ENCODE measurements around the gene ZNF554.
"Not testable (repeated sequence)": the region's sequence is repeated elsewhere in the genome, so short reads cannot be mapped to it uniquely, and the experiment has no call there.

The ZNF554 gene

DNA sequence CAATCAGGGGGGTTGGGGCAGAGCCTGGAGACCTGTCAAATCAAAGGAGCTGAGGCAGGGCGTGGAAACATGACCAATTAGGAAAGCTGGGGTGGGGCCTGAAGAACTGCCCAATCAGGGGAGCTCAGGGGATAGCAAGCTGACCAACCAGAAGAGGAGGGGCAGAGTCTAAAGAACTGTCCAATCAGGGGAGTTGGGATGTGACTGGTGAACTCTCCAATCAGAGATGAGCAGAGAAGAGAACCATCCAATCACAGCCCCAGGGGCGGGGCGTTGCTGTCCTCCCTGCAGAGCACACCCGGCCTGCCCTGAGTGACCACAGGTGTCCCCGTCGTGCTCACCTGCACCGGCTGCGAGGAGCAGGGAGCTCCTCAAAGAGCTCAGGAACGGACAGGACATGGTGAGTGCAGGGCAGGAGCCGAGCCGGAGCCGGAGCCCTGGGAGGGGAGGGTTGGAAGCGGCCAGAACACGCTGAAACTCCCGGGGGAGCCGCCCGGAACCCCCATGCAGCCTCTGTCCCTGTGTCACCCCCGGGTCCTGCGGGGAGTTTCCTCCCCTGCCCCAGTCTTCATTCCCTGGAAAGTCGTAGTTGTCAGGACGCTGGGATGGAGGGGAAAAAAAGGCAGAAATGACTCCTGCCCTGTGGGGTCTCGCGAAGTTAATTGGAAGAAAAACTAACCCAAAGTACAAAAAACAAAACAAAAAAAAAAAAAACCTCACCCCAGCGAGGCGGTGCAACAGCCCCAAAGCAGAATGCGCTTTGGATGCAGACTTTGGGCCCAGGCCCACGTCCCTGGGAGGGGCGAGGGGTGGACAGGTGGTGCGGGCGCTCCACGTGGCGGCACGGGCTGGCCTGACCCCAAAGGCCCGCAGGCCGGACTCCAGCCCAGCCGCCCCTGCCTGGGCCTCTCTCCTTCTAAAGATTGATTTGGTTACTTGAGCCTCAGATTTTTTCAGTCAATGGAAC is 47.6 kb downstream of the ZNF554 start, which contains the start of gene ZNF556:
TSS of gene ZNF556 (plus strand) at position 311 of the 967 bp plus-strand sequence. CDS start at position 398, 87 bp downstream.
- TF ChIP-seq CTCF (IDR thresholded peaks at IDR 0.05; ENCODE audit: low read depth, low read length), result no peak
- no peak for DNase-seq (ENCODE audit: extremely low read depth, low read depth)

DNA sequence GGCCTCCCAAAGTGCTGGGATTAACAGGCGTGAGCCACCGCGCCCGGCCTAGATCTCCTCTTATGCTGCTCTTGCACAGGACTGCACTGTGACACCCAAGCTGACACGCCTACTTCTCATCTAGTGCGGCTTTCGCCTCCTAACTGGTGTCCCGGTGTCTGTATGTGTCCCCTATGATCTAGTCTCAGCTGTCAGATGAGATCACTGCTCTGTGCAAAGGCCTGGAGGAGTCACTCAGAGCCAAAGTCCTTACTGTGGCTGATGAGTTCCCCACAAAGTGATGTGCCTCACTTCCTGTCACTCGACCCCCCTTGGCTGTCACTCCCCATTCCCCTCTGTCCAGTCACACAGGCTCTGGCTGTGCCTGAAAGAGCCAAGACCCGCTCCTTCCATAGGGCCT is 50.0 kb downstream of the ZNF554 start:
- no peak for DNase-seq (ENCODE audit: extremely low read depth, low read depth)
- no peak for TF ChIP-seq CTCF (IDR thresholded peaks at IDR 0.05; ENCODE audit: low read depth, low read length)

DNA sequence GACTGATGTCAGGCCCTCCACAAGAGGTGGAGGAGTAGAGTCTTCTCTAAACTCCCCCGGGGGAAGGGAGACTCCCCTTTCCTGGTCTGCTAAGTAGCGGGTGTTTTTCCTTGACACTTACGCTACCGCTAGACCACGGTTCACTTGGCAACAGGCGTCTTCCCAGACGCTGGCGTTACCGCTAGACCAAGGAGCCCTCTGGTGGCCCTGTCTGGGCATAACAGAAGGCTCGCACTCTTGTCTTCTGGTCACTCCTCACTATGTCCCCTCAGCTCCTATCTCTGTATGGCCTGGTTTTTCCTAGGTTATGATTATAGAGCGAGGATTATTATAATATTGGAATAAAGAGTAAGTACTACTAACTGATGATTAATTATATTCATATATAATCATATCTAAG is 52.5 kb downstream of the ZNF554 start:
- DNase-seq (ENCODE audit: extremely low read depth, low read depth), result not testable (repeated sequence)

GRCh38 chr19:2877398-2878331 is 58.0 kb downstream of the ZNF554 start:
- no peak for DNase-seq (ENCODE audit: extremely low read depth, low read depth)

GRCh38 chr19:2883686-2884439 is 64.2 kb downstream of the ZNF554 start:
- no peak for TF ChIP-seq CTCF (IDR thresholded peaks at IDR 0.05; ENCODE audit: low read depth, low read length)

More at GRCh38 chr19:2877398-2878331, 58.0 kb downstream of the ZNF554 start:
- TF ChIP-seq CTCF (IDR thresholded peaks at IDR 0.05; ENCODE audit: low read depth, low read length), result no peak

GRCh38 chr19:2885736-2886135 is 66.1 kb downstream of the ZNF554 start:
- DNase-seq (ENCODE audit: extremely low read depth, low read depth), result no peak

More at GRCh38 chr19:2883686-2884439, 64.2 kb downstream of the ZNF554 start:
- DNase-seq (ENCODE audit: extremely low read depth, low read depth), result no peak

More at GRCh38 chr19:2885736-2886135, 66.1 kb downstream of the ZNF554 start:
- TF ChIP-seq CTCF (IDR thresholded peaks at IDR 0.05; ENCODE audit: low read depth, low read length), result no peak
